ENCODE results near the gene PLEKHO1. TPM values are rescaled to one million over a fixed set of nuclear protein-coding genes. Genes with fewer than 3 reads are reported as not detected.

PLEKHO1 gene
- total and polyA plus RNA-seq, 7 experiments from 2014 or later = 33.4 to 111 (median 65.5) TPM

- peaks cover 46 to 93% (median 77%) of the 10 kb centered on the region in 7 donors for H3K4me1 Mint-ChIP-seq
These were observed 7.3 kb downstream of the PLEKHO1 start for GRCh38 chr1:150156868-150157603.

GRCh38 chr1:150159550-150159949, 9.8 kb downstream of the PLEKHO1 start:
- ChIA-PET CTCF (interaction anchor here (3.6 to 17.2 kb wide), 2 partner anchors 27 to 84 kb away, joined by 14 to 243 read pairs; no protein-coding TSS in a partner anchor), POLR2A (interaction anchor here (2.0 to 6.8 kb wide), 4 partner anchors 8 to 91 kb away, joined by 7 to 78 read pairs (median 13); partner anchors contain the start of genes PLEKHO1 and VPS45)
- peak overlapping the region in 6 of 9 donors; percentile 1 to 70 (median 52) for H3K27ac Mint-ChIP-seq
- Histone ChIP-seq H3K9me3 (ENCODE audit: control insufficient read depth in 2 of 3, low read length in 3 of 3) (no peaks in the 10 kb centered on the region), H3K4me3 (ENCODE audit: low read length) (no peak overlapping the region), H3K4me1 (ENCODE audit: control insufficient read depth in 2 of 2, insufficient read depth in 2 of 2, low read length in 2 of 2) (peaks cover 0 to 31% of the 10 kb centered on the region in 2 donors), H3K27me3 (ENCODE audit: control insufficient read depth in 2 of 2, insufficient read depth in 2 of 2, low read length in 2 of 2) (no peaks in the 10 kb centered on the region), H3K27ac (ENCODE audit: low read depth, low read length) (no peak overlapping the region), H3K36me3 (ENCODE audit: control insufficient read depth in 2 of 3, insufficient read depth in 3 of 3, low read length in 3 of 3) (peaks cover 0 to 51% (median 13%) of the 10 kb centered on the region in 3 experiments)
- intact Hi-C loops (cut with micrococcal nuclease) = no loop called here
- DNase-seq (no peak), ATAC-seq (no peak)
- peak overlapping the region in 2 of 10 donors; percentile 13 to 58 for H3K4me3 Mint-ChIP-seq
- peaks cover 45 to 92% (median 72%) of the 10 kb centered on the region in 7 donors for H3K4me1 Mint-ChIP-seq
- peaks cover 0 to 44% (median 22%) of the 10 kb centered on the region in 5 donors for H3K36me3 Mint-ChIP-seq
- peaks cover 0 to 2% (median 0%) of the 10 kb centered on the region in 11 donors for H3K9me3 Mint-ChIP-seq
- peaks cover 0 to 7% (median 0%) of the 10 kb centered on the region in 5 donors for H3K27me3 Mint-ChIP-seq

More at GRCh38 chr1:150156868-150157603, 7.3 kb downstream of the PLEKHO1 start:
- POLR2A ChIA-PET = interaction anchor here (1.0 to 2.9 kb wide), 5 partner anchors 8 to 91 kb away, joined by 3 to 13 read pairs (median 5); no protein-coding TSS in a partner anchor
- H3K4me3 ChIP-seq (ENCODE audit: low read length) = no peak overlapping the region
- Mint-ChIP-seq H3K27ac (peak overlapping the region in 8 of 9 donors; percentile 45 to 98 (median 76)), H3K9me3 (peaks cover 0 to 3% (median 0%) of the 10 kb centered on the region in 11 donors), H3K27me3 (peaks cover 0 to 2% (median 0%) of the 10 kb centered on the region in 5 donors), H3K4me3 (no peak overlapping the region), H3K36me3 (peaks cover 0 to 62% (median 39%) of the 10 kb centered on the region in 5 donors)
- H3K27me3 ChIP-seq (ENCODE audit: control insufficient read depth in 2 of 2, insufficient read depth in 2 of 2, low read length in 2 of 2) = no peaks in the 10 kb centered on the region
- intact Hi-C loops (cut with micrococcal nuclease) = no loop called here
- CTCF ChIA-PET = interaction anchor here (0.6 to 17.2 kb wide), 4 partner anchors 12 to 81 kb away, joined by 3 to 243 read pairs (median 9); no protein-coding TSS in a partner anchor
- ATAC-seq (no peak), DNase-seq (no peak)
- peaks cover 0 to 63% (median 13%) of the 10 kb centered on the region in 3 experiments for H3K36me3 ChIP-seq (ENCODE audit: control insufficient read depth in 2 of 3, insufficient read depth in 3 of 3, low read length in 3 of 3)
- H3K27ac ChIP-seq (ENCODE audit: low read depth, low read length) = peak overlapping the region; percentile 21
- H3K9me3 ChIP-seq (ENCODE audit: control insufficient read depth in 2 of 3, low read length in 3 of 3) = no peaks in the 10 kb centered on the region
- peaks cover 4 to 25% of the 10 kb centered on the region in 2 donors for H3K4me1 ChIP-seq (ENCODE audit: control insufficient read depth in 2 of 2, insufficient read depth in 2 of 2, low read length in 2 of 2)

GRCh38 chr1:150160964-150161621, 11.4 kb downstream of the PLEKHO1 start:
- Histone ChIP-seq H3K36me3 (ENCODE audit: control insufficient read depth in 2 of 3, insufficient read depth in 3 of 3, low read length in 3 of 3) (peaks cover 0 to 36% (median 13%) of the 10 kb centered on the region in 3 experiments), H3K9me3 (ENCODE audit: control insufficient read depth in 2 of 3, low read length in 3 of 3) (no peaks in the 10 kb centered on the region), H3K27me3 (ENCODE audit: control insufficient read depth in 2 of 2, insufficient read depth in 2 of 2, low read length in 2 of 2) (no peaks in the 10 kb centered on the region), H3K4me1 (ENCODE audit: control insufficient read depth in 2 of 2, insufficient read depth in 2 of 2, low read length in 2 of 2) (peaks cover 0 to 31% of the 10 kb centered on the region in 2 donors), H3K4me3 (ENCODE audit: low read length) (no peak overlapping the region), H3K27ac (ENCODE audit: low read depth, low read length) (no peak overlapping the region)
- Mint-ChIP-seq H3K36me3 (peaks cover 0 to 38% (median 16%) of the 10 kb centered on the region in 5 donors), H3K4me1 (peaks cover 43 to 93% (median 71%) of the 10 kb centered on the region in 7 donors), H3K9me3 (peaks cover 0 to 2% (median 0%) of the 10 kb centered on the region in 11 donors), H3K4me3 (peak overlapping the region in 8 of 10 donors; percentile 3 to 58 (median 31)), H3K27ac (peak overlapping the region in 8 of 9 donors; percentile 12 to 77 (median 53)), H3K27me3 (peaks cover 0 to 7% (median 0%) of the 10 kb centered on the region in 5 donors)
- CTCF ChIA-PET = interaction anchor here (0.6 to 17.2 kb wide), 7 partner anchors 9 to 100 kb away, joined by 4 to 243 read pairs (median 7); no protein-coding TSS in a partner anchor
- intact Hi-C loops (cut with micrococcal nuclease) = loop anchor here in 1 of 2 donors (10.0 kb wide), 1 partner anchor 266 kb away; the partner anchor contains the start of gene BOLA1
- ATAC-seq (no peak), DNase-seq (no peak)
- POLR2A ChIA-PET = interaction anchor here (0.7 to 6.8 kb wide), 7 partner anchors 10 to 93 kb away, joined by 3 to 78 read pairs (median 7); partner anchors contain the start of genes PLEKHO1 and VPS45

GRCh38 chr1:150161747-150162581, 12.2 kb downstream of the PLEKHO1 start:
- Histone ChIP-seq H3K36me3 (ENCODE audit: control insufficient read depth in 2 of 3, insufficient read depth in 3 of 3, low read length in 3 of 3) (peaks cover 0 to 27% (median 6%) of the 10 kb centered on the region in 3 experiments), H3K9me3 (ENCODE audit: control insufficient read depth in 2 of 3, low read length in 3 of 3) (no peaks in the 10 kb centered on the region), H3K27ac (ENCODE audit: low read depth, low read length) (no peak overlapping the region), H3K4me1 (ENCODE audit: control insufficient read depth in 2 of 2, insufficient read depth in 2 of 2, low read length in 2 of 2) (peaks cover 0 to 31% of the 10 kb centered on the region in 2 donors), H3K4me3 (ENCODE audit: low read length) (no peak overlapping the region), H3K27me3 (ENCODE audit: control insufficient read depth in 2 of 2, insufficient read depth in 2 of 2, low read length in 2 of 2) (no peaks in the 10 kb centered on the region)
- H3K4me1 Mint-ChIP-seq = peaks cover 44 to 84% (median 62%) of the 10 kb centered on the region in 7 donors
- intact Hi-C loops (cut with micrococcal nuclease) = loop anchor here in 1 of 2 donors (1.0 to 10.0 kb wide), 2 partner anchors 89 to 267 kb away; partner anchors contain the start of gene BOLA1
- peak overlapping the region in 8 of 9 donors; percentile 10 to 86 (median 36) for H3K27ac Mint-ChIP-seq
- peaks cover 0 to 2% (median 0%) of the 10 kb centered on the region in 11 donors for H3K9me3 Mint-ChIP-seq
- peaks cover 0 to 9% (median 0%) of the 10 kb centered on the region in 5 donors for H3K27me3 Mint-ChIP-seq
- CTCF ChIA-PET = interaction anchor here (0.7 to 17.2 kb wide), 8 partner anchors 10 to 197 kb away, joined by 3 to 243 read pairs (median 9); partner anchors contain the start of gene VPS45
- H3K4me3 Mint-ChIP-seq = peak overlapping the region in 6 of 10 donors; percentile 8 to 64 (median 55)
- H3K36me3 Mint-ChIP-seq = peaks cover 0 to 32% (median 11%) of the 10 kb centered on the region in 5 donors
- POLR2A ChIA-PET = interaction anchor here (0.5 to 6.8 kb wide), 12 partner anchors 11 to 274 kb away, joined by 3 to 78 read pairs (median 3); partner anchors contain the start of genes PLEKHO1 and VPS45
- DNase-seq = peak in 1 of 9 donors; percentile 30
- no peak for ATAC-seq

GRCh38 chr1:150162582-150162861, 12.8 kb downstream of the PLEKHO1 start:
- peaks cover 0 to 27% (median 11%) of the 10 kb centered on the region in 5 donors for H3K36me3 Mint-ChIP-seq
- no peak for ATAC-seq
- H3K27ac Mint-ChIP-seq = peak overlapping the region in 6 of 9 donors; percentile 32 to 86 (median 61)
- intact Hi-C loops (cut with micrococcal nuclease) = loop anchor here in 1 of 2 donors (1.0 to 10.0 kb wide), 2 partner anchors 89 to 268 kb away; partner anchors contain the start of gene BOLA1
- ChIA-PET POLR2A (interaction anchor here (0.7 to 6.8 kb wide), 11 partner anchors 11 to 275 kb away, joined by 3 to 78 read pairs (median 3); partner anchors contain the start of genes PLEKHO1 and VPS45), CTCF (interaction anchor here (0.6 to 17.2 kb wide), 10 partner anchors 10 to 200 kb away, joined by 3 to 243 read pairs (median 7); partner anchors contain the start of gene VPS45)
- Histone ChIP-seq H3K27me3 (ENCODE audit: control insufficient read depth in 2 of 2, insufficient read depth in 2 of 2, low read length in 2 of 2) (no peaks in the 10 kb centered on the region), H3K4me1 (ENCODE audit: control insufficient read depth in 2 of 2, insufficient read depth in 2 of 2, low read length in 2 of 2) (peaks cover 0 to 31% of the 10 kb centered on the region in 2 donors), H3K27ac (ENCODE audit: low read depth, low read length) (no peak overlapping the region), H3K36me3 (ENCODE audit: control insufficient read depth in 2 of 3, insufficient read depth in 3 of 3, low read length in 3 of 3) (peaks cover 0 to 22% (median 6%) of the 10 kb centered on the region in 3 experiments), H3K9me3 (ENCODE audit: control insufficient read depth in 2 of 3, low read length in 3 of 3) (no peaks in the 10 kb centered on the region), H3K4me3 (ENCODE audit: low read length) (no peak overlapping the region)
- peaks cover 0 to 2% (median 0%) of the 10 kb centered on the region in 11 donors for H3K9me3 Mint-ChIP-seq
- H3K27me3 Mint-ChIP-seq = peaks cover 0 to 9% (median 0%) of the 10 kb centered on the region in 5 donors
- H3K4me1 Mint-ChIP-seq = peaks cover 44 to 79% (median 56%) of the 10 kb centered on the region in 7 donors
- DNase-seq = no peak
- H3K4me3 Mint-ChIP-seq = peak overlapping the region in 6 of 10 donors; percentile 30 to 64 (median 56)

Measured in naive thymus-derived CD4-positive, alpha-beta T cell (primary cell).